HG03097 (cell line): Measurements from ENCODE around the gene BGN.

Experiments
- ATAC-seq: cut with Tn5 transposase; IDR thresholded peaks from one replicate; pipeline ENCODE4 v1.9.1; 2021; ENCODE audit not compliant: unreplicated experiment, low FRiP score

Gene BGN

GRCh38 chrX:153481043-153481442, 13.7 kb upstream of the BGN start:
- ATAC-seq = no peak

GRCh38 chrX:153482376-153483015, 12.3 kb upstream of the BGN start:
- ATAC-seq = no peak

GRCh38 chrX:153485396-153486080, 9.2 kb upstream of the BGN start:
- ATAC-seq = no peak

GRCh38 chrX:153486171-153486570, 8.6 kb upstream of the BGN start:
- no peak for ATAC-seq

- no peak for ATAC-seq
Measured at GRCh38 chrX:153487590-153488071, 7.1 kb upstream of the BGN start.

- ATAC-seq = no peak
Measured at GRCh38 chrX:153488231-153488914, 6.4 kb upstream of the BGN start.

- no peak for ATAC-seq
Measured at GRCh38 chrX:153490217-153490930, 4.4 kb upstream of the BGN start.

GRCh38 chrX:153491351-153491914, 3.3 kb upstream of the BGN start:
- ATAC-seq = no peak

- no peak for ATAC-seq
Measured at GRCh38 chrX:153491918-153492317, 2.9 kb upstream of the BGN start.

GRCh38 chrX:153492543-153492942, 2.2 kb upstream of the BGN start:
- ATAC-seq = no peak

GRCh38 chrX:153493085-153493484, 1.7 kb upstream of the BGN start:
- no peak for ATAC-seq

- ATAC-seq = no peak
Measured at GRCh38 chrX:153494061-153494460, 719 bp upstream of the BGN start.

GRCh38 chrX:153495362-153495751, 577 bp downstream of the BGN start:
- ATAC-seq = no peak

GRCh38 chrX:153495903-153496589, 1.3 kb downstream of the BGN start:
- ATAC-seq = no peak

- ATAC-seq = no peak
Measured at GRCh38 chrX:153496590-153496959, 1.8 kb downstream of the BGN start.

- ATAC-seq = no peak
Measured at GRCh38 chrX:153498453-153498852, 3.7 kb downstream of the BGN start.

GRCh38 chrX:153499341-153499740, 4.6 kb downstream of the BGN start:
- ATAC-seq = no peak

- no peak for ATAC-seq
Measured at GRCh38 chrX:153499876-153500275, 5.1 kb downstream of the BGN start.

GRCh38 chrX:153500676-153501280, 6.0 kb downstream of the BGN start:
- ATAC-seq = no peak

- no peak for ATAC-seq
Measured at GRCh38 chrX:153501530-153501929, 6.8 kb downstream of the BGN start.
